ENCODE measurements around the gene JADE1. TPM values are rescaled to one million over a fixed set of nuclear protein-coding genes. Genes with fewer than 3 reads are reported as not detected.

Gene JADE1
- total and polyA plus RNA-seq, 4 donors = 5.0 to 17.6 (median 10.5) TPM

- TF ChIP-seq ZBTB33 (IDR thresholded peaks at IDR 0.05) (no peak), ATF3 (IDR thresholded peaks at IDR 0.05) (no peak), SP1 (IDR thresholded peaks at IDR 0.05) (no peak), REST (IDR thresholded peaks at IDR 0.05) (no peak), MAX (IDR thresholded peaks at IDR 0.05) (no peak), CTCF (IDR thresholded peaks at IDR 0.05; ENCODE audit: low read depth, low read length, missing input control) (no peak), JUND (IDR thresholded peaks at IDR 0.05) (no peak), HNF4G (IDR thresholded peaks at IDR 0.05) (no peak), HNF4A (conservative IDR thresholded peaks at IDR 0.05) (no peak), GABPA (IDR thresholded peaks at IDR 0.05 in 1 of 2, conservative IDR thresholded peaks at IDR 0.05 in 1 of 2) (no peak), FOXA2 (IDR thresholded peaks at IDR 0.05) (no peak), FOXA1 (IDR thresholded peaks at IDR 0.05) (no peak), NR2F2 (IDR thresholded peaks at IDR 0.05) (no peak), RAD21 (IDR thresholded peaks at IDR 0.05) (no peak), RXRA (IDR thresholded peaks at IDR 0.05) (no peak), EGR1 (IDR thresholded peaks at IDR 0.05; ENCODE audit: low read depth in 2 of 2) (no peak), TAF1 (conservative IDR thresholded peaks at IDR 0.05) (no peak), YY1 (IDR thresholded peaks at IDR 0.05) (no peak)
- DNase-seq (ENCODE audit: low spot score) = no peak
- H3K4me3 ChIP-seq (ENCODE audit: low read depth in 1 of 3, low read length in 3 of 3) = no peak overlapping the region
- no peak overlapping the region for H3K27ac ChIP-seq (ENCODE audit: low read depth in 1 of 2, low read length in 2 of 2)
- 98% methylated on average over 3 of the region's 3 CpGs for WGBS
- H3K36me3 ChIP-seq (ENCODE audit: control insufficient read depth in 4 of 4, insufficient read depth in 3 of 4, low read depth in 1 of 4, low read length in 3 of 4) = peaks cover 0 to 2% (median 0%) of the 10 kb centered on the region in 4 donors
- H3K27me3 ChIP-seq (ENCODE audit: control insufficient read depth in 4 of 4, insufficient read depth in 4 of 4, low read length in 3 of 4) = no peaks in the 10 kb centered on the region
- H3K9me3 ChIP-seq (ENCODE audit: control insufficient read depth in 4 of 4, low read length in 3 of 4) = peaks cover 0 to 3% (median 0%) of the 10 kb centered on the region in 4 donors
- no peaks in the 10 kb centered on the region for H3K4me1 ChIP-seq (ENCODE audit: control insufficient read depth in 4 of 4, insufficient read depth in 4 of 4, low read length in 3 of 4)
- H3K9ac ChIP-seq (ENCODE audit: low read depth in 1 of 2, low read length in 2 of 2) = no peak overlapping the region
These were observed 112.5 kb downstream of the JADE1 start for GRCh38 chr4:128921954-128922353.
